Small intestine (tissue), 7 donors: ENCODE data around the gene ZDHHC6. TPM values are rescaled to one million over a fixed set of nuclear protein-coding genes. Genes with fewer than 3 reads are reported as not detected.
A peak's percentile ranks its signal among the peaks of the same experiment; 100 is the strongest.
"Not testable (repeated sequence)": the region's sequence is repeated elsewhere in the genome, so short reads cannot be mapped to it uniquely, and the experiment has no call there.

Experiments
- DNase-seq, 2 donors: peaks; one replicate each; pipeline versions ENCODE4 v3.0.0 to v3.0.0-alpha.2; 2013
- FAIRE-seq: peaks from 2 replicates; lab custom pipeline; 2012; peaks lifted over from hg19 to GRCh38; lab: Jason Lieb, UNC
- H3K27ac ChIP-seq, 3 donors: one replicate each; pipeline ENCODE4 v1.5.1; 2013; ENCODE audit warnings: low read length in 2 of 3, mild to moderate bottlenecking in 2 of 3, control low read depth in 1 of 3, inconsistent platforms in 1 of 3, low read depth in 1 of 3, moderate library complexity in 1 of 3
- H3K27me3 ChIP-seq, 3 donors: one replicate each; pipeline ENCODE4 v1.6.1; 2013; ENCODE audit warnings: low read length in 3 of 3, inconsistent platforms in 1 of 3; ENCODE audit not compliant: control insufficient read depth in 3 of 3, insufficient read depth in 3 of 3
- H3K36me3 ChIP-seq, 3 donors: one replicate each; pipeline ENCODE4 v1.6.1; 2013; ENCODE audit warnings: low read length in 3 of 3, inconsistent platforms in 1 of 3, low read depth in 1 of 3, mild to moderate bottlenecking in 1 of 3, moderate library complexity in 1 of 3; ENCODE audit not compliant: control insufficient read depth in 3 of 3, insufficient read depth in 2 of 3
- H3K4me1 ChIP-seq, 3 donors: one replicate each; pipeline ENCODE4 v1.6.1; 2013; ENCODE audit warnings: low read length in 2 of 3, inconsistent platforms in 1 of 3, low read depth in 1 of 3, mild to moderate bottlenecking in 1 of 3, moderate library complexity in 1 of 3; ENCODE audit not compliant: control insufficient read depth in 3 of 3, insufficient read depth in 2 of 3
- H3K4me3 ChIP-seq, 3 donors: one replicate each; pipeline ENCODE4 v1.5.1; 2013; ENCODE audit warnings: low read length in 3 of 3, control low read depth in 1 of 3, inconsistent platforms in 1 of 3, low read depth in 1 of 3, mild to moderate bottlenecking in 1 of 3, moderate library complexity in 1 of 3
- H3K9me3 ChIP-seq, 2 donors: one replicate each; pipeline ENCODE4 v1.6.1; 2013; ENCODE audit warnings: low read depth in 1 of 2, low read length in 1 of 2; ENCODE audit not compliant: control insufficient read depth in 2 of 2, insufficient read depth in 1 of 2
- WGBS, 3 donors: extraction: QIAGEN DNeasy Blood & Tissue Kit; methylation state at CpG; one replicate each; pipeline ENCODE4 v1.1.7; 2013; 5-methylcytosine and 5-hydroxymethylcytosine counted together
- polyA plus RNA-seq, 4 donors: library from polyadenylated mRNA; stranded (reverse) in 3 of 4; unstranded in 1 of 4; fragments of 200-250 nt in 3 of 4; fragments of 120-200 nt in 1 of 4; gene quantifications; one replicate each; pipeline versions ENCODE4 v1.2.1 to v1.2.3, GENCODE V29; 2013
- donor health status: healthy with polysubstance abuse.
- donor health status: control.
- donor health status: control.
- donor health status: Bipolar disorder and iron deficiency.
- donor health status: healthy.

Gene ZDHHC6
- polyA plus RNA-seq, 4 donors, result 39.1 to 79.8 (median 50.7) TPM

- DNase-seq (peak; percentile 10 to 24), FAIRE-seq (peak; percentile 5)
- H3K4me1 ChIP-seq, result peaks cover 0 to 2% (median 0%) of the 10 kb centered on the region in 3 donors
- peaks cover 0 to under 1% (median 0%) of the 10 kb centered on the region in 3 donors for H3K36me3 ChIP-seq
- H3K4me3 ChIP-seq, result no peak overlapping the region
- WGBS, 3 donors, result 46 to 61% (median 56%) methylated on average over 3 of the region's 3 CpGs
- H3K27ac ChIP-seq, result no peak overlapping the region
- H3K9me3 ChIP-seq, result no peaks in the 10 kb centered on the region
- H3K27me3 ChIP-seq, result no peaks in the 10 kb centered on the region
These were observed 29.0 kb upstream of the ZDHHC6 start for GRCh38 chr10:112475575-112476218.

DNA sequence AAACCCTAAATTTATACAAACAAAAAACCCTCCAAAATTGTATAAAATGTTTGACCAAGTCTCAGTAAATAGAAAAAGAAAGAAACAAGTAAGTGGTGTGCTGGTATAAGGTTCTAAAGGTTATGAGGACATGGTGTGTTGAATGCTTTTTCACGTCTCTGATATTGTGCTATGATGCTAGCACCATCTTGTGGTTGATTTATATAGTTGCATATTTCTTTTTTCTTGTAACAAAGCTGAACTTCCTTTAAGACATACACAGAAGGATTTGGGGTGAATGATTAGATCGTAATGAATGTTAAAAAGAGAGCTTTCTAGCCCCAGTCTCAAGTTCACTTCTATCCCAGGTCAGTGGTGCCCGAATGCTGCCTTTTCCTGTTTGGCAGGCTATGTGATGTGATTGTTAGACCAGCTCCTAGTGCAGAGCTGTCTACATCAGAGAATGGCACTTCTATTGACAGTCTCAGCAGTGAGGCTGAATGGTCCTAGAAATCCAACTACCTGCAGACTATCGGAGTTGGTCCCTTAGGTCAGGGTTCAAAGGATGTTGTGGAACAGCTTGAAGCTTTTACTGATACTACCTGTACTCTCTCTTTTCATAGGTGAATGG lies 25.3 kb upstream of the ZDHHC6 start:
- Histone ChIP-seq H3K36me3 (peaks cover 0 to 7% (median 2%) of the 10 kb centered on the region in 3 donors), H3K4me3 (no peak overlapping the region), H3K27me3 (no peaks in the 10 kb centered on the region), H3K9me3 (no peaks in the 10 kb centered on the region), H3K4me1 (peaks cover 0 to 2% (median 0%) of the 10 kb centered on the region in 3 donors), H3K27ac (peak overlapping the region in 1 of 3 donors; percentile 20)
- 5 to 16% (median 9%) methylated on average over 4 of the region's 4 CpGs for WGBS, 3 donors
- FAIRE-seq (peak; percentile 39), DNase-seq (peak; percentile 65 to 79)

DNA sequence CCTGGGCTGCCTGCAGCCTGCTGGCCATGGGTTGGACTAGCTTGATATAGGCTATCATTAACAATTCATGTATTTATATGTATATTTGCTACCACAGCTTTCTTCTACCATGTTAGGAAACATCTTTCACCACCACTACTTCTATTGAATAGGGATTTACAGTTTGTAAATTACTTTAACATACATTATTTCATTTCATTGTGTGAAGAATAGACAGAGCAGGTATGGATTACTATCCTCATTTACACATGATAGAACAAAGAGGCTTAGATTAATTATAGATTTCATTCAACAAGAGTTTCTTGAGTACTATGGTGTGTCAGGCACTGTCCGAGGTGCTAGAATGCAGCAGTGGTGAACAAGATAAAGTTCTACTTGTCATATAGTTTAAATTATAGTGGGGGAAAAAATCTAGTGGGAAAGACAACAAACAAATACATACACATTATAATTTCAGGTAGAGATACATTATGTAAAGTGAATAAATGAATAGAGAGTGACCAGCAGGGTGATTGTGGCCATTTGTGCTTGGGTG lies 20.9 kb upstream of the ZDHHC6 start:
- Histone ChIP-seq H3K4me1 (peaks cover 0 to 2% (median 0%) of the 10 kb centered on the region in 3 donors), H3K36me3 (peaks cover 0 to 10% (median 5%) of the 10 kb centered on the region in 3 donors), H3K27me3 (no peaks in the 10 kb centered on the region), H3K27ac (no peak overlapping the region), H3K4me3 (no peak overlapping the region), H3K9me3 (no peaks in the 10 kb centered on the region)
- DNase-seq (no peak), FAIRE-seq (no peak)
- 92 to 97% (median 96%) methylated on average over 1 of the region's 1 CpG for WGBS, 3 donors

DNA sequence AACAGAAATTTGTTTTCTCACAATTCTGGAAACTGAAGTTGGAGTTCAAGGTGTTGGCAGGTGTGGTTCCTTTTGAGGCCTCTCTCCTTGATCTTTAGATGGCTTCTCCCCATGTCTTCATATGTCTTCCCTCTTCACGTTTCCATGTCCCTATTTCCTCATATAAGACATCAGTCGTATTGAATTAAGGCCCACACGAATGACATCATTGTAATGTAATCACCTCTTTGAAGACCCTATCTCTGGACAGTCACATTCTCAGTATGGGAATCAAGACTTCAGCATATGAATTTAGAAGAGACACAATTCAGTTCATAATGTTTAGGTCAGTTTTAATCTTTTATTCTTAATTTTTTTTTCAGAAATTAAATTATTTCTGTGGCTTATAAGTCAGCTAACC lies 20.1 kb upstream of the ZDHHC6 start:
- WGBS, 3 donors, result 84 to 87% (median 86%) methylated on average over 3 of the region's 3 CpGs

DNA sequence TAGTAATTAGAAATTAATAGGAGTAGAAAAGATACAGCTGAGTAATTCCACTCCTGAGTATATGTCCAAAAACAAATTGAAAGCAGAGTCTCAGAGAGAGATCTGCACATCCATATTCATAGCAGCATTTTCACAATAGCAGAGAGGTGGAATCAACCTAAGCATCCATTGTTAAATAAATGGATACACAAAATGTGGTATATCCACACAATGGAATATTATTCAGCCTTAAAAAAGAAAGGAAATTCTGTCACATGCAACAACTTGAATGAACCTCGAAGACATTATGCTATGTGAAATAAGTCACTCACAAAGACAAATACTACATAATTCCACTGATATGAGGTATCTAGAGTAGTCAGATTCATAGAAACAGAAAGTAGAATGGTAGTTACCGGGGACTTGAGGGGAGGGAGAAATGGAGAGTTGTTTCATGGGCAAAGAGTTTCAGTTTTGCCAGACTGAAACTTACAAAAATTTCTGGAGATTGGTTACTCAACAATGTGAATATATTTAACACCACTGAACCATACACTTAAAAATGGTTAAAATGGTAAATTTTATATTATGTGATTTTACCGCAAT lies 18.7 kb upstream of the ZDHHC6 start:
- no peak for DNase-seq
- Histone ChIP-seq H3K4me3 (no peak overlapping the region), H3K9me3 (no peaks in the 10 kb centered on the region), H3K36me3 (peaks cover 0 to 10% (median 7%) of the 10 kb centered on the region in 3 donors), H3K27me3 (no peaks in the 10 kb centered on the region), H3K27ac (no peak overlapping the region), H3K4me1 (no peaks in the 10 kb centered on the region)
- no peak for FAIRE-seq
- WGBS, 3 donors, result 85 to 96% (median 88%) methylated on average over 3 of the region's 3 CpGs

More for the DNA sequence above, 20.1 kb upstream of the ZDHHC6 start:
- peaks cover 0 to 10% (median 5%) of the 10 kb centered on the region in 3 donors for H3K36me3 ChIP-seq
- DNase-seq, result no peak
- H3K27me3 ChIP-seq, result no peaks in the 10 kb centered on the region
- no peak overlapping the region for H3K4me3 ChIP-seq
- no peak for FAIRE-seq
- H3K4me1 ChIP-seq, result no peaks in the 10 kb centered on the region
- H3K9me3 ChIP-seq, result no peaks in the 10 kb centered on the region
- no peak overlapping the region for H3K27ac ChIP-seq

- WGBS, 3 donors, result 96 to 99% (median 96%) methylated on average over 5 of the region's 5 CpGs
- not testable (repeated sequence) for H3K27ac ChIP-seq, H3K4me3 ChIP-seq, H3K9me3 ChIP-seq, H3K36me3 ChIP-seq, H3K27me3 ChIP-seq, FAIRE-seq, DNase-seq, H3K4me1 ChIP-seq
These were observed 17.4 kb upstream of the ZDHHC6 start for GRCh38 chr10:112464074-112464473.

GRCh38 chr10:112461029-112461887 lies 14.5 kb upstream of the ZDHHC6 start:
- Histone ChIP-seq H3K4me1 (no peaks in the 10 kb centered on the region), H3K9me3 (no peaks in the 10 kb centered on the region), H3K36me3 (peaks cover 0 to 7% (median 4%) of the 10 kb centered on the region in 3 donors), H3K27me3 (no peaks in the 10 kb centered on the region), H3K27ac (no peak overlapping the region), H3K4me3 (no peak overlapping the region)
- WGBS, 3 donors, result 96 to 99% (median 98%) methylated on average over 4 of the region's 4 CpGs
- FAIRE-seq, result no peak
- no peak for DNase-seq

GRCh38 chr10:112460366-112460765 lies 13.7 kb upstream of the ZDHHC6 start:
- H3K9me3 ChIP-seq, result no peaks in the 10 kb centered on the region
- FAIRE-seq (no peak), DNase-seq (no peak)
- H3K4me1 ChIP-seq, result no peaks in the 10 kb centered on the region
- peaks cover 0 to 7% (median 2%) of the 10 kb centered on the region in 3 donors for H3K36me3 ChIP-seq
- WGBS, 3 donors, result 94 to 98% (median 97%) methylated on average over 2 of the region's 2 CpGs
- no peaks in the 10 kb centered on the region for H3K27me3 ChIP-seq
- H3K4me3 ChIP-seq, result no peak overlapping the region
- no peak overlapping the region for H3K27ac ChIP-seq
